GM19351 (cell line): ENCODE measurements around the gene MOCS3.
A peak's percentile ranks its signal among the peaks of the same experiment; 100 is the strongest.

Experiments
- ATAC-seq: cut with Tn5 transposase; IDR thresholded peaks from one replicate; pipeline ENCODE4 v1.9.1; 2021; ENCODE audit warnings: mild to moderate bottlenecking, moderate library complexity; ENCODE audit not compliant: unreplicated experiment

Gene MOCS3, protein sequence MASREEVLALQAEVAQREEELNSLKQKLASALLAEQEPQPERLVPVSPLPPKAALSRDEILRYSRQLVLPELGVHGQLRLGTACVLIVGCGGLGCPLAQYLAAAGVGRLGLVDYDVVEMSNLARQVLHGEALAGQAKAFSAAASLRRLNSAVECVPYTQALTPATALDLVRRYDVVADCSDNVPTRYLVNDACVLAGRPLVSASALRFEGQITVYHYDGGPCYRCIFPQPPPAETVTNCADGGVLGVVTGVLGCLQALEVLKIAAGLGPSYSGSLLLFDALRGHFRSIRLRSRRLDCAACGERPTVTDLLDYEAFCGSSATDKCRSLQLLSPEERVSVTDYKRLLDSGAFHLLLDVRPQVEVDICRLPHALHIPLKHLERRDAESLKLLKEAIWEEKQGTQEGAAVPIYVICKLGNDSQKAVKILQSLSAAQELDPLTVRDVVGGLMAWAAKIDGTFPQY

DNA sequence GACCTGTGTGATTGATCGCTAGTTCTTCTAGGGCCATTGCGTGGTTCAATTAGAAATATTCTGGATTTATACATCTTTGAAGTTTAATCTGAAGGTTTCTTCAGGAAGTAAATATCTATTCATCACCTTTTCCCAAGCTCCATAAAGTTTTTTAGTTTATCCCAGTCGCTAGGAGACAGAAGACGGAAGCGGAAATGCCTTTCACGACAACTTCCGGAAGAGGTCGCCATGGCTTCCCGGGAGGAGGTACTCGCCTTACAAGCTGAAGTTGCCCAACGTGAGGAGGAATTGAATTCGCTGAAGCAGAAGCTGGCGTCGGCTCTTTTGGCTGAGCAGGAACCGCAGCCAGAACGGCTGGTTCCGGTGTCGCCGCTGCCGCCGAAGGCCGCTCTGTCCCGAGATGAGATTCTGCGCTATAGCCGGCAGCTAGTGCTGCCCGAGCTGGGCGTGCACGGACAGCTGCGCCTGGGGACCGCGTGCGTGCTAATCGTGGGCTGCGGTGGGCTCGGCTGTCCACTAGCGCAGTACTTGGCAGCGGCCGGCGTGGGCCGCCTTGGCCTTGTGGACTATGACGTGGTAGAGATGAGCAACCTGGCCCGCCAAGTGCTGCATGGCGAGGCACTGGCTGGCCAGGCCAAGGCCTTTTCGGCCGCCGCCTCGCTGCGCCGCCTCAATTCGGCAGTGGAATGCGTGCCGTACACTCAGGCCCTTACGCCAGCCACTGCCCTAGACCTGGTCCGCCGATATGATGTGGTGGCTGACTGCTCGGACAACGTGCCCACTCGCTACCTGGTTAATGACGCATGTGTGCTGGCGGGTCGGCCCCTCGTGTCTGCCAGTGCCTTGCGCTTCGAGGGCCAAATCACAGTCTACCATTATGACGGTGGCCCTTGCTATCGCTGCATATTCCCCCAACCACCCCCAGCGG, at the start of gene MOCS3:
Gene MOCS3 (plus strand): TSS at position 204 of the 928 bp plus-strand sequence. CDS start 25 bp downstream, at position 229.
- peak; percentile 69 for ATAC-seq

GRCh38 chr20:50909413-50909812, 49.2 kb upstream of the MOCS3 start:
- no peak for ATAC-seq

- no peak for ATAC-seq
Measured at GRCh38 chr20:50911030-50911429, 47.6 kb upstream of the MOCS3 start.

DNA sequence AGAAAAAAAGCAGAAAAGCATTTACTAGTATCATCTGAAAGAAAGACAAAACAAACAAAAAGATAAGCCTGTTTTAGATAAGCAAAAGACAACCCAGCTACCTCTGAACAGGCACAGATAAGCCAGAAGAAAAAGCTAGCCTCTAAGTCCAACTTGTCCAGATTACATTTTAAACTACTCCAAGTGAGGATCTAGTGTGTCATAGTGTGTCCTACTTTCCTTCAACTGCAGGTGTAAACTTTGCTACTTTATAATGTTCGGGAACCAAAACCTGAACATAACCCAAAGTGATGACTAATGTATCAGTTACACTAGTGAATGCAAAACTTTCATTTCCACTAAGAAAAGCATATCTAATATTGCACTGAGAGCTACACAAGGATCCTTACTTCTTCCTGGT, 46.9 kb upstream of the MOCS3 start:
- ATAC-seq, result peak; percentile 60

DNA sequence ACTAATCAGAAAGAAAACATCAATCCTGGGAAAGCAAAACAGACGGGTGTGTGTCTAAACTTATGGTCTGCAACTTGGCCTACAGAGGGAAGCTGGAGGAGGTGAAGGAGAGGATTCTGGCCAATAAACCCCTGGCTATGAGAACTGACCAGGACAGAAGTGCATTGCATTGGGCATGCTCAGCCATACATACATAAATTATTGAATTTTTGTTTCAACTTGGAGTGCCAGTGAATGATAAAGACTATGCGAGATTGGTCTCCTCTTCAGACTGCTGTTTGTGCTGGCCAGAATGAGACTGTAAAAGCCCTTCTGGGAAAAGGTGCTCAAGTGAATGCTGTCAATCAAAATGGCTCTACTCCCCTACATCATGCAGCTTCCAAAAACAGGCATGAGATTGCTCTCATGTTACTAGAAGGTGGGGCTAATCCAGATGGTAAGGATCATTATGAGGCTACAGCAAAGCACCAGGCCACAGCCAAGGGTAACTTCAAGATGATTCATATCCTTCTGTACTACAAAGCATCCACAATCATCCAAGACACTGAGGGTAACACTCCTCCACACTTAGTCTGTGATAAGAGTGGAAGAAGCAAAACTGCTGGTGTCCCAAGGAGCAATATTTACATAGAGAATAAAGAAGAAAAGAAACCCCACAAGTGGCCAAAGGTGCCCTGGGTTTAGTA, 44.8 kb upstream of the MOCS3 start:
- no peak for ATAC-seq

DNA sequence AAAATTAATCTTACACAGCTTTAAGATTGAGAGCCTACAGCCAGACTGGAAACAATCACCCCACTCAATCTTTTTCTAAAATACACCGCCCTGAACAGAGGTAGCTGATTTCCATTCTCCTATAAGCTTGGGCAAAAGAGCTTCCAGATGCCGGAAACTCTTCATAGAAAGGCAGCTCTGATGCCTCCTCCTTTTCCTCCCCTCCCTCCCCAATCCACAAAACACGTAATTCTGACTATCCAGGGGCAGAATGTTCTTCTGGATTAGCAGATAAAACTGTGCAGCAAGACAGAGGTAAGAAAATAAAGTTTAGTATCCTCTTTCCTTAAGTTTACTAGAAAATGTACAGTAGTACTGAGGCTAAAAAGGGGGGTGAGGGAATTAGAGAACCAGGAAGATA, 43.2 kb upstream of the MOCS3 start:
- ATAC-seq, result no peak

GRCh38 chr20:50916257-50916656, 42.4 kb upstream of the MOCS3 start:
- no peak for ATAC-seq

GRCh38 chr20:50916934-50917333, 41.7 kb upstream of the MOCS3 start:
- no peak for ATAC-seq

GRCh38 chr20:50918403-50918802, 40.2 kb upstream of the MOCS3 start:
- no peak for ATAC-seq

GRCh38 chr20:50919567-50919966, 39.1 kb upstream of the MOCS3 start:
- no peak for ATAC-seq

DNA sequence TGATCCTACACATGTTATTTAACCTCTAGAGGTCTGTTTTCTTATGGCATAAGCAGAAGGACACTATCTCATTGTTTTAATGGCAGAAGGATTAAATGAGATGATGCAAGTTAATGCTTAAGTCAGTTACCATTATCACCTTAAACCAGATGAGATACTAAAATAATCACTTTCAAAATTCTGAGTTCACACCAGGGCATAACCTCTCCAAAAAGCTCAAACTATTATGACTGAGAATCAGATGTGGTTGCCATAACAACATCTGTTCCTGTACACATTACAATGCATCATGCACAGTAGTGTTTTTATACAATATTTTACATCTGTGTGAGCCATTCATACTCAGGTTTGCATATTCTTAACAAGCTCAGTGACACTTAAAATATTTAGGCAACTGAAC, 37.6 kb upstream of the MOCS3 start:
- no peak for ATAC-seq

DNA sequence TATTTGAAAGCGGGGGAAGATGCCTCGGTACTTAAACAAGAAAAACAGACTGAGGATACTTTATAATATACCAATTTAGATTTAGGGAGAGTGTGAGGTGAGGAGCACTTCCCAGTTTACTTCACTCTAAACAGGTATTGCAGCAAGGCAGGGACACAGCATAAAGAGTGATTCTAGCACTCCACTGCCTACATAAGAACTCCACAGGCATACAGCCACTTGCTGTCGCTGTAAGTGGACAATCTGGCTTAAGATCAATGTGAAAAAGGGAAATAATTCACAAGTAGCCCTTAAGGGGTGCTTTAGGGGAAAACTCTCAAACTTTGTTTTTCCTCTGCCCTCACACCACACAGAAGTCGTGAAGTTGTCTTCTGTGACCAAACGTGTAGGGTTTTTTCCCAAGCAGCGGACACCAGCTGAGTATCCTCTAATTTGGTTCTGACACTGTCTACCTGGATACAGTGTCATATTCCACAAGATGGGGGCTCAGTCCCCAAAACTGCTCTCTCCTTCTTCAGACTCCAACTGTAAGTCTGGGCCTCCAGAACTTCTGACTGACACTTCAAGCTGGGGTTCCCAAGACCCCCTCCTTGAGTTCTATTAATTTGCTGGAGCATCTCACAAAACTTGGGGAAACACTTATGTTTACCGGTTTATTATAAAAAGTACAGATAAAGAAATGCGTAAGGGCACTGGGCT, 36.7 kb upstream of the MOCS3 start:
- no peak for ATAC-seq

GRCh38 chr20:50924261-50924920, 34.2 kb upstream of the MOCS3 start:
- no peak for ATAC-seq

DNA sequence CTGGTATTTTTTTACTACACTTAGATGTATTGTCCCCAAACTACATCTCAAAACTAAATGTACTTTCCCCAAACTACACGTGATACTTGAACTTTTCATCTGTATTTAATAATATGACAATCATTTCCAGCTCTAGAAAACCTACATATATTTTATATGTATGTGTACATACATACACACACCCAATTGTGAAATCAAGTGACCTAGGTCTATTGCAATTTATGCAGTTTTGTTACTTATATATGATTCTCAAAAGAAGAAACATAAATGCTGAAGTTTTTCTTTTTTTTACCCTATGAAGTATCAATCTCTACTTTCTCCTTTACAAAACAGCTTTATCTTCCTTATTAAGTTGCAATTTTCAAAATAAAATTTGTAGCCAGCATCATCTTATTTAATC, 32.1 kb upstream of the MOCS3 start:
- ATAC-seq, result no peak

GRCh38 chr20:50928469-50928868, 30.1 kb upstream of the MOCS3 start:
- no peak for ATAC-seq

DNA sequence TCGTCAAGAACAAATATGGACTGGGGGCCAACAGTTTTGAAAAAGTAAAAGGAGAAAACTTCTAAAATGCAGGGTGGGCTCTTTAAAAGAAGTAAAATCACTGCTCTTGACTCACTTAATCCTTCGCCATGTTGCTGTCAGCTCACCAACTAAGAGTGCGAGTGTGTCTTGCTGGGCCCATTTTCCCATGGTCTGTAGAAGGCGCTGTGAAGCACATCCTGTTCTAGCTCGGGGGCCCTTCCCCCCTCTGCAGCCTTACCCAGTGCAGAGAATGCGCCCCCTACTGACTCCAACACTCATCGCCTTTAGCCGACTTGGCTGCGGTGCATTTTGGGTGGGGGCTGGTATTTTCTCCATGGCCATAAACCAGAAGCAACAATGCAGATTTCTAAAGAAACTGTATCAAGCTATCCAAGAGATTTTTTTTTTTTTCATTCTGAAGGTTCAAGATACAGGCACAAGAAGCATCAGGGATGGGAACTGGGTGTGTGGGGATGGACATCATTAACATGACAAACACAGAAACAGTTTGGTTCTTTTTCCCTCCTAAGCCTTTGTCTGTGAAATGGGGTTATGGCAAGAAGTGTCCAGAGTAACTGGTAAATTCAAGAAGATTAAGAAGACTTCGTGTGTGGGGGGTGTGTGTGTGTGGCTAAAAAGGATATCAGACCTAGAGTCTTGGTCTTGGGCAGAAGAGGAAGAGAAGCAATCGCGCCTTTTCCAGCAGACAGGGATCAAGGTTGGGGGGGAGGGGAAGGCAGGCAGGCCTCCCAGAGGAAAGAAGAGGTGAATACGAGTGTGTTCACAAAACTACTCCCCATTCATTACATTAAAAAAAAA, 29.1 kb upstream of the MOCS3 start:
- ATAC-seq, result peak; percentile 65

GRCh38 chr20:50930139-50930975, 28.3 kb upstream of the MOCS3 start:
- ATAC-seq, result peak; percentile 3

DNA sequence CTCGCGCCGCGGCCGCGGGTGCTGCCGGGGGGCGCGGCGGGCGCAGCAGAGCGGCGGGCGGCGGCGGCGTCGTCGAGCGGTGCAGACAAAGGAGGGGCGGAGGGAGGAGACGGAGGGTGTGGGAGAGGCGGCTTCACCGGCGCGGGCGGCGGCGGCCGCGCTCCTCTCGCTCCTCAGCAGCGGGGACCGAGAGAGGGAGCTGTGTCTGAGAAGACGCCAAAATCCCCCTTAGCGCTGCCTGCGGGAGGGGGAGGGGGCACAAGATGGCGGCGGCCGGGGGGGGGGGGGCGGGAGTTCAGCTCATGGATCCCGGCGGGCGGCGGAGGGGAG, 27.7 kb upstream of the MOCS3 start:
- ATAC-seq, result peak; percentile 19
